Mesothelial cell of epicardium (in vitro differentiated cells): ENCODE data around the gene AXIN1. TPM values are rescaled to one million over a fixed set of nuclear protein-coding genes. Genes with fewer than 3 reads are reported as not detected.

Experiments
- DNase-seq, 2 experiments: peaks; one replicate each; pipeline ENCODE4 v3.0.0; 2021; ENCODE audit warnings: low spot score in 2 of 2; ENCODE audit not compliant: unreplicated experiment in 2 of 2
- H3K27ac Mint-ChIP-seq: 2 replicates; pipeline ENCODE4 v1.8.0; 2021; ENCODE audit warnings: mixed read lengths
- H3K27me3 Mint-ChIP-seq: 2 replicates; pipeline ENCODE4 v1.8.0; 2021; ENCODE audit warnings: low read depth, mixed read lengths
- H3K36me3 Mint-ChIP-seq: 2 replicates; pipeline ENCODE4 v1.8.0; 2021; ENCODE audit warnings: mixed read lengths
- H3K4me1 Mint-ChIP-seq: 2 replicates; pipeline ENCODE4 v1.8.0; 2021; ENCODE audit warnings: mixed read lengths
- H3K4me3 Mint-ChIP-seq: 2 replicates; pipeline ENCODE4 v1.8.0; 2021; ENCODE audit warnings: mild to moderate bottlenecking, moderate library complexity, mixed read lengths
- H3K9me3 Mint-ChIP-seq: 2 replicates; pipeline ENCODE4 v1.8.0; 2021; ENCODE audit warnings: mixed read lengths
- total RNA-seq: library from RNA; stranded (reverse); gene quantifications from 3 replicates; pipeline ENCODE4 v1.2.1, GENCODE V29; 2021
- TF ChIP-seq, protein P1 (sequence below): fragments of 200-600 bp; sonication (generic); IDR thresholded peaks from one replicate; pipeline ENCODE4 v1.5.0; 2021; ENCODE audit warnings: antibody characterized with exemption; ENCODE audit not compliant: unreplicated experiment

AXIN1 gene, protein sequence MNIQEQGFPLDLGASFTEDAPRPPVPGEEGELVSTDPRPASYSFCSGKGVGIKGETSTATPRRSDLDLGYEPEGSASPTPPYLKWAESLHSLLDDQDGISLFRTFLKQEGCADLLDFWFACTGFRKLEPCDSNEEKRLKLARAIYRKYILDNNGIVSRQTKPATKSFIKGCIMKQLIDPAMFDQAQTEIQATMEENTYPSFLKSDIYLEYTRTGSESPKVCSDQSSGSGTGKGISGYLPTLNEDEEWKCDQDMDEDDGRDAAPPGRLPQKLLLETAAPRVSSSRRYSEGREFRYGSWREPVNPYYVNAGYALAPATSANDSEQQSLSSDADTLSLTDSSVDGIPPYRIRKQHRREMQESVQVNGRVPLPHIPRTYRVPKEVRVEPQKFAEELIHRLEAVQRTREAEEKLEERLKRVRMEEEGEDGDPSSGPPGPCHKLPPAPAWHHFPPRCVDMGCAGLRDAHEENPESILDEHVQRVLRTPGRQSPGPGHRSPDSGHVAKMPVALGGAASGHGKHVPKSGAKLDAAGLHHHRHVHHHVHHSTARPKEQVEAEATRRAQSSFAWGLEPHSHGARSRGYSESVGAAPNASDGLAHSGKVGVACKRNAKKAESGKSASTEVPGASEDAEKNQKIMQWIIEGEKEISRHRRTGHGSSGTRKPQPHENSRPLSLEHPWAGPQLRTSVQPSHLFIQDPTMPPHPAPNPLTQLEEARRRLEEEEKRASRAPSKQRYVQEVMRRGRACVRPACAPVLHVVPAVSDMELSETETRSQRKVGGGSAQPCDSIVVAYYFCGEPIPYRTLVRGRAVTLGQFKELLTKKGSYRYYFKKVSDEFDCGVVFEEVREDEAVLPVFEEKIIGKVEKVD
- 31.1 to 34.0 TPM (median 33.2 TPM) in 3 replicates for total RNA-seq

DNA sequence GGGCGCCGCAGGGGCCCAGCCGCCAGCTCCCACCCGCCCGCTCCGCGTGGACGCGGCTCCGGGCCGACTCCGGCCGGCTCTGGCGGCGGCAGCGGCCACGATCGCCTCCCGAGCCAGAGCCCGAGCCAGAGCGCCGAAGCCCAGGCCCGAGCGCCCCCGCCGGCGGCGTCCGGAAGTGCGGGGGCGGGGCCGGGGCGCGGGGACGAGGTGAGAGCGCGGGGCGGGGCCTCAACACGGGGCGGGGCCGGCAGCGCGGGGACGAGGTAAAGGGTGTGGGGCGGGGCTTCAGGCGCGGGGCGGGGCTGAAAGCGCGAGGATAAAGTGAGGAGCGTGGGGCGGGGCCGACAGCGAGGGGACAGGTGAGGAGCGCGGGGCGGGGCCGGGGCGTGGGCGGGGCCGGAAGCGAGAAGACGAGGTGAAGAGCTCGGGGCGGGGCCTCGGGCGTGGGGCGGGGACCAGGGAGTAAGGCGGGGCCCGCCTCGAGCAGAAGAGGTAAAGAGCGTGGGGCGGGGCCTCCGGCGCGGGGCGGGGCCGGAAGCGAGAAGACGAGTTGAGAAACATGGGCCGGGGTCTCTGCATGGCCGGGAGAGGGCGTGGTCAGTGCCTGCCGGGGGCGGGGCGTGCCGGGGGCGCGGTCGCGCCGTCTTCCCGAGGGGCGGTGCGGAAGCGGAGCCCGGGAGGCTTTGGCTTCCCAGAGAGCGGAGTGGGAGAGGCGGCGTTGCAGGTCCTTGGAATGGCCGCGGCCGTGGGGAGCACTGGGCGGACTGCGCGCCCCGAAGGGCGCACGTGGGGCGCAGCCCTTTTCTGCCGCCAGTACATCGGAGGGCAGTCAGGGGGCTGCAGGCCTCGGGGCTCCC lies at the start of gene AXIN1:
AXIN1 (minus strand) TSS at position 177 of the 857 bp plus-strand sequence. CDS start 5,698 bp downstream, outside the sequence.
- peak within 1 kb of the TSS; percentile 83 for H3K4me3 Mint-ChIP-seq
- H3K36me3 Mint-ChIP-seq, result peaks cover 4% of the 10 kb centered on the region
- H3K9me3 Mint-ChIP-seq, result no peaks in the 10 kb centered on the region
- TF ChIP-seq, protein P1, sequence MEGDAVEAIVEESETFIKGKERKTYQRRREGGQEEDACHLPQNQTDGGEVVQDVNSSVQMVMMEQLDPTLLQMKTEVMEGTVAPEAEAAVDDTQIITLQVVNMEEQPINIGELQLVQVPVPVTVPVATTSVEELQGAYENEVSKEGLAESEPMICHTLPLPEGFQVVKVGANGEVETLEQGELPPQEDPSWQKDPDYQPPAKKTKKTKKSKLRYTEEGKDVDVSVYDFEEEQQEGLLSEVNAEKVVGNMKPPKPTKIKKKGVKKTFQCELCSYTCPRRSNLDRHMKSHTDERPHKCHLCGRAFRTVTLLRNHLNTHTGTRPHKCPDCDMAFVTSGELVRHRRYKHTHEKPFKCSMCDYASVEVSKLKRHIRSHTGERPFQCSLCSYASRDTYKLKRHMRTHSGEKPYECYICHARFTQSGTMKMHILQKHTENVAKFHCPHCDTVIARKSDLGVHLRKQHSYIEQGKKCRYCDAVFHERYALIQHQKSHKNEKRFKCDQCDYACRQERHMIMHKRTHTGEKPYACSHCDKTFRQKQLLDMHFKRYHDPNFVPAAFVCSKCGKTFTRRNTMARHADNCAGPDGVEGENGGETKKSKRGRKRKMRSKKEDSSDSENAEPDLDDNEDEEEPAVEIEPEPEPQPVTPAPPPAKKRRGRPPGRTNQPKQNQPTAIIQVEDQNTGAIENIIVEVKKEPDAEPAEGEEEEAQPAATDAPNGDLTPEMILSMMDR, result peak; percentile 37
- peak; percentile 100 for DNase-seq
- no peaks in the 10 kb centered on the region for H3K27me3 Mint-ChIP-seq
- peak within 1 kb of the TSS; percentile 89 for H3K27ac Mint-ChIP-seq
- peaks cover 9% of the 10 kb centered on the region for H3K4me1 Mint-ChIP-seq

DNA sequence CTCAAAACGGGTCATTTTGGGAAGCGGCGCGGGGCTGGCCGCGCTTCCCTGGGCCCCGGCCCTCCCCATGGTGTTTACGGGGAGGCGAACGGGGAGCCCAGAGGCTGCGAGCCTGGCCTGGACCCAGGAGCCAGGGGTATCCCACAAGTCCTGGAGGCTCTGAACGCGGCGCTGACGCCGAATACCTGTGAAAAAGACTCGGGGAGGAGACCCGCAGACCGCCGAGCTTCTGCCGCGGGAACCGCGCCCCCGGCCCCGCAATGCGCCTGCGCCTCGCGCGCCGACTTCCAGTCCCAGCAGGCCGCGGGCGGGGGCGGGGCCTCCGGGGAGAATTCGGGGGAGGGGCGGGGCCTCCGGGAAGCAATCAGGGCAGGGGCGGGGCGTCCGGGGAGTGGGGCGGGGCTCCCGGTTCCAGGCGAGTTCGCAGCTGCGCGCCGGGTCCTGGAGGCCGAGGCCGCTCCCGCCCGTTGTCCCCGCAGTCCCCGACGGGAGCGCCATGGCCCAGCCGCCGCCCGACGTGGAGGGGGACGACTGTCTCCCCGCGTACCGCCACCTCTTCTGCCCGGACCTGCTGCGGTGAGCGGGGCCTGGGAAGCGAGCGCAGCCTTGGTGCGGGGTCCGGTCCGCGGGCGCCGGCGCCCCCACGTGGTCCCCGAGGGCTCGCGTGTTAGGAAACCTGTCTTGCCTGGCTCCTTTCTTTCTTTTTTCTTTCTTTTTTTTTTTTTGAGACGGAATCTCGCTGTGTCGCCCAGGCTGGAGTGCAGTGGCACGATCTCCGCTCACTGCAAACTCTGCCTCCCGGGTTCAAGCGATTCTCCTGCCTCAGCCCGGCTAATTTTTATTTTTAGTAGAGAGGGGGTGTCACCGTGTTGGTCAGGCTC lies 49.2 kb upstream of the AXIN1 start, which contains the start of gene DECR2:
DECR2 (plus strand) TSS at position 418 of the 881 bp plus-strand sequence; CDS start at position 497, 79 bp downstream.
- DNase-seq, result peak; percentile 96 to 99
- peak within 1 kb of the TSS; percentile 87 for H3K27ac Mint-ChIP-seq
- no peaks in the 10 kb centered on the region for H3K27me3 Mint-ChIP-seq
- peaks cover 2% of the 10 kb centered on the region for H3K36me3 Mint-ChIP-seq
- H3K4me3 Mint-ChIP-seq, result peak within 1 kb of the TSS; percentile 76
- peaks cover 14% of the 10 kb centered on the region for H3K4me1 Mint-ChIP-seq
- H3K9me3 Mint-ChIP-seq, result no peaks in the 10 kb centered on the region
- TF ChIP-seq, protein P1, result peak; percentile 39

DNA sequence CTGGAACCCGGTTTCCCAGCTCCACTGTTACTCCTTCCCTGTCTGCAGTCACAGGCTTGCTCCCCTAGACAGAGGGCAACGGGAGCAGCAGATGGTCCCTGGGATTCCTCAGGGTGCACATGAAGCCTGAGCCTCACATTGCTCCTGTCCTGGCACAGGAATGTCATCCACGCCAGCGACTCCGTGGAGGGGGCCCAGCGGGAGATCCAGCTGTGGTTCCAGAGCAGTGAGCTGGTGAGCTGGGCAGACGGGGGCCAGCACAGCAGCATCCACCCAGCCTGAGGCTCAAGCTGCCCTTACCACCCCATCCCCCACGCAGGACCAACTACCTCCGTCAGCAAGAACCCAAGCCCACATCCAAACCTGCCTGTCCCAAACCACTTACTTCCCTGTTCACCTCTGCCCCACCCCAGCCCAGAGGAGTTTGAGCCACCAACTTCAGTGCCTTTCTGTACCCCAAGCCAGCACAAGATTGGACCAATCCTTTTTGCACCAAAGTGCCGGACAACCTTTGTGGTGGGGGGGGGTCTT lies 47.6 kb upstream of the AXIN1 start:
- no peak for DNase-seq
- H3K9me3 Mint-ChIP-seq, result no peaks in the 10 kb centered on the region
- peak overlapping the region; percentile 76 for H3K4me3 Mint-ChIP-seq
- TF ChIP-seq, protein P1, result no peak
- peak overlapping the region; percentile 57 for H3K27ac Mint-ChIP-seq
- H3K36me3 Mint-ChIP-seq, result peaks cover 2% of the 10 kb centered on the region
- peaks cover 23% of the 10 kb centered on the region for H3K4me1 Mint-ChIP-seq
- H3K27me3 Mint-ChIP-seq, result no peaks in the 10 kb centered on the region

DNA sequence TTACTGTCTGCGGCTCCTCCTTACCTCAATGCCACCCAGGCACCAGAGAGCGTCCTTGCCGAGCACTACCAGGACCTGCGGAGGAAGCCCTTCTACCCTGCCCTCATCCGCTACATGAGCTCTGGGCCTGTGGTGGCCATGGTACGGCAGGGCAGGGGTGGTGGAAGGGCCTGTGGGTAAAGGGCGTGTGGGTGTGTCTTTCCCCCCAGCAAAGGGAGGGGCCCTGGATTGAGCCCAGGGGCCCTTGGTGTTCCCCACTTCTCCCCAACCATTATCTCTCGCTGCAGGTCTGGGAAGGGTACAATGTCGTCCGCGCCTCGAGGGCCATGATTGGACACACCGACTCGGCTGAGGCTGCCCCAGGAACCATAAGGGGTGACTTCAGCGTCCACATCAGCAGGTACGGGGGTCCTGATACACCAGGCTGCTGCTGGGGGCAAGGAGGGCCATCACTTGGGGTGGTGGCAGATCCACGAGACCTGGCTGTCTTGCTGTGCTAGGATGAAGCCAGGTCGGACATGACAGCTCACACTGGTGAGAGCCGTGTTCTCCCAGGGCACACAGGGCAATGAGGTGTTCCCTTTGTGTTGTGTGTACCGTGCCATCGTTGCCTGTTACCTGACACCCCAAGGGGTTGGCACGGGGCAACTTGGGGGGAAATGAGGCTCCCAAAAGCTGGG lies 47.0 kb upstream of the AXIN1 start:
- peaks cover 23% of the 10 kb centered on the region for H3K4me1 Mint-ChIP-seq
- DNase-seq, result no peak
- H3K36me3 Mint-ChIP-seq, result peaks cover 2% of the 10 kb centered on the region
- TF ChIP-seq, protein P1, result no peak
- peak overlapping the region; percentile 47 for H3K27ac Mint-ChIP-seq
- H3K9me3 Mint-ChIP-seq, result no peaks in the 10 kb centered on the region
- peak overlapping the region; percentile 42 for H3K4me3 Mint-ChIP-seq
- H3K27me3 Mint-ChIP-seq, result no peaks in the 10 kb centered on the region
